GM12865 (cell line): Measurements from ENCODE around the gene UBXN6.

Experiments
- DNase-seq: peaks from one replicate; pipeline ENCODE4 v3.0.0; 2010; ENCODE audit warnings: low read depth
- H3K4me3 ChIP-seq: 2 replicates; pipeline ENCODE4 v1.5.1; 2011; ENCODE audit warnings: mild to moderate bottlenecking, low read depth, low read length, control low read depth
- CTCF ChIP-seq: IDR thresholded peaks from 2 replicates; pipeline ENCODE4 v1.5.1; 2011; ENCODE audit warnings: low read length, control low read depth, low read depth, inconsistent platforms; ENCODE audit not compliant: insufficient read depth; ENCODE audit errors: missing control alignments

Gene UBXN6

DNA sequence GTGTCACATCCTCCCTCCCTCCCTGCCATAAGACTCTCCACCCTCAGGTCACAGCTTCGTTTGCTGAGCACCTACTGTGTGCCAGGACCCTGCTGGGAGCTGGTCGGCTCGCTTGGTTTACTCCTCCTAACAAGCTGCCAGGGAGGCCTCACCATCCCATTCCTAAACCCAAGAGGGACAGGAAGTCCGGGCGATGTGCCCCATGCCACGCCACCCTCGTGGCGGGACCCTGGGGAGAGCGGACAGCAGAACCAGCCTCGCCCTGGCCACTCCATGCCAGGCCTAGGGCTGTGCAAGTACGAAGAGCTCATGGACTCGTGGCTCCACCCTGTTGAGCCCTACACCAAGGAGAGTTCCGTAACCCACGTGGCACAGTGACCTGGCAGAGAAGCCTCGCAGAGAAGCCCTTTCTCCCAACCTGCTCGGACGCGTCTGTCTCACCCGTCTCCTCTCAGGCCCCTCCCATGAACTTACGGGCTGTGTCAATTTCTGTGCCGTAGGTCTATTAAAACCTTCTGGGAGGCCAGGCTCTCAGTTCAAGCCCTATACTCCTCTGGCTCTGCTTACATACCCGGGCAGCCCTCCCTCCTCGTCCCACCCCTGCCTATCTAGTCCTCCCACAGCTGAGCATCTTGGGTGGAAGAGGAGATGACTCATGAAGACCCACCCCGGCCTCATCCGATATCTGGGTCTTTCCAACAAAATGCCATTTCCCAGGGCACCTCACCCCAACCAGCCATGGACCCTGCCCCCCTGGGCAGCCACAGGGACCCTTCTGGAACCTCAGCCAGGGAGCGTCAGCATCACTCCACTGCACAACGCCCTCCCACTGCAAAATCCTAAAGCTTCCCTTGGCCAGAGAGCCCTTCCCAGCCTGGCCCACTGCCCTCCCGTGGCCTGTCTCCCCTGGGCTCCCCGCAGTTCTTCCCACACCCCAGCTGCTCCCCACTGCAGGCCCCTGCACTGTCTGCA lies 2.6 kb downstream of the UBXN6 start:
- no peak for TF ChIP-seq CTCF
- H3K4me3 ChIP-seq, result no peak overlapping the region
- no peak for DNase-seq

DNA sequence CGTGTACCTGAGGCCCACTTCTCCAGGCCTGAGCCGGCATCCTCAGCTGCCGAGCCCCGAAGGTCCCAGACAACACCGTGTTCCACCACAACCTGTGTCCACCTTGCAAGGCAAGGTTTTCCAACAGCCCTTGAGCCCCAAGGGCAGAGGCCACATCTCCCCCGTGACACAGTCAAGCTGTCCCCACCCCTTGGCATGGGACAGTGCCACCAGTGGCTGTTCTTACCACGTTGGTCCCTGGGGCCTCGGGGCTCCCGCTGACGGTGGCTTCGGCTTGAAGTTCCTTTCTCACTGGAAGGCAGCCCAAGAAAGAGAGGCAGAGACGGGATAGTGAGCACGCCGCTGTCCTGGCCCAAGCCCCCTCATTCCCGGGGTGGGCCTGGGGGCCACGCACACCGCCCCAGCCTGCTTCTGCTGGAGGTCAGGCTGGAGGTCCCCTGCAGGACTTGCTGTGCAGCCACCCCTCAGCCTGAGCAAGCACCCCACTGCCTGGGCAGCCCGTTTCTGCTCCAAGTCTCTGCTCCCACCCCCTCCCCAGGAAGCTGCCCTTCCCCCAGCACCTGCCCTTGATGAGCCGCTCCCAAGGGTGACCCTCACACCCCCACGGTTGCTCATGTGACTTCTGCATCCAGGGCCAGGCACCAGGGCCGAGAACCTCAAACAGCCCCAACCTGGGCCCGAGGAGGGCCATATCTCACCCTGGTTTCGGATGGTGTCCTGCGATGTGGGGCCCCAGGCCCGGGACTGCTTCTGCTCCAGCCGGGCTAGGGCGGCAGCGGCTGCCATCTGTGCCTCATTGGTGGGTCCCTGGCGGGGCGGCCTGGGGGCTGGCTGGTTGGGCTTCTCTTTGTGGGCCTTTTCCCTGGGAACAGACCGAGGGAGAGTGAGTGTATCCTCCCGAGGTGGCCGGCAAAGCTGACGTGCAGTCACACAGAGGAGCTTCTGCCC lies 4.1 kb downstream of the UBXN6 start:
- H3K4me3 ChIP-seq, result no peak overlapping the region
- no peak for TF ChIP-seq CTCF
- DNase-seq, result no peak

GRCh38 chr19:4452230-4452990 lies 5.2 kb downstream of the UBXN6 start:
- TF ChIP-seq CTCF, result no peak
- no peak for DNase-seq
- no peak overlapping the region for H3K4me3 ChIP-seq

GRCh38 chr19:4449639-4450028 lies 8.0 kb downstream of the UBXN6 start:
- no peak for DNase-seq
- TF ChIP-seq CTCF, result no peak
- no peak overlapping the region for H3K4me3 ChIP-seq

DNA sequence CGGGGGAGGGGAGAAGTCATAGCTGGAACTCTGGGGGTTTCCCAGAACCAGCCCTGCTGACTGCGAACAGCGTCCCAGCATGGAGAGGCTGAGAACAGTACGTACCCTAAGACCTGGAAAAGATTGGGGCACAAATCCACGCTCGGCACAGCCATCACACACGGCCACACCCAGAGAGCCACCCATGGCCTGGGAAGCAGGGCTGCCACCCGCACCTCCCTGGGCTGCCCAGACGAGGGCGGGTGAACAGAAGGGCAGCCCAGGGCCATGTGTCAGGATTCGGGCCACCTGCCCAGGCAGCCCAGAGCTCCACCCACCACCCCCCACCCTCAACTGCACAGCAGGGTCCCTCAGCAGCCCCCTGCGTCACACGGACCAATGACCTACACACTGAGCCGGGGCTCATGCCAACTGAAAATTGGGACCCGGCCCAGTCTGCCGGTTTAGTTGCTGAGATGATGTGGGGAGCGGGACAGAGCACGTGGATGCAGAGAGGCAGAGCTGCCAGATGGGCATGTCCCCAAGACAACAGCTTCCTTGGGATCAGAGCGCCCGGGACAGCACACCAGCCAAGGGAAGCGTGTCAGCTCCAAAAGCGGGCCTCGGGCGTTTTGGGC lies 8.5 kb downstream of the UBXN6 start:
- TF ChIP-seq CTCF, result no peak
- no peak overlapping the region for H3K4me3 ChIP-seq
- no peak for DNase-seq
